Astrocyte (in vitro differentiated cells and primary cell): ENCODE measurements around the gene TIPARP.

Experiments used
- EZH2 ChIP-seq: IDR thresholded peaks from 2 replicates; pipeline ENCODE4 v1.6.1; 2012; ENCODE audit warnings: mild to moderate bottlenecking, low read length, inconsistent platforms; ENCODE audit not compliant: insufficient read depth
- TF ChIP-seq, protein P1 (sequence below): IDR thresholded peaks from 2 replicates; pipeline ENCODE4 v1.5.1; 2011; ENCODE audit warnings: low read depth, mild to moderate bottlenecking, inconsistent platforms, low read length, moderate library complexity; ENCODE audit not compliant: insufficient read depth

DNA sequence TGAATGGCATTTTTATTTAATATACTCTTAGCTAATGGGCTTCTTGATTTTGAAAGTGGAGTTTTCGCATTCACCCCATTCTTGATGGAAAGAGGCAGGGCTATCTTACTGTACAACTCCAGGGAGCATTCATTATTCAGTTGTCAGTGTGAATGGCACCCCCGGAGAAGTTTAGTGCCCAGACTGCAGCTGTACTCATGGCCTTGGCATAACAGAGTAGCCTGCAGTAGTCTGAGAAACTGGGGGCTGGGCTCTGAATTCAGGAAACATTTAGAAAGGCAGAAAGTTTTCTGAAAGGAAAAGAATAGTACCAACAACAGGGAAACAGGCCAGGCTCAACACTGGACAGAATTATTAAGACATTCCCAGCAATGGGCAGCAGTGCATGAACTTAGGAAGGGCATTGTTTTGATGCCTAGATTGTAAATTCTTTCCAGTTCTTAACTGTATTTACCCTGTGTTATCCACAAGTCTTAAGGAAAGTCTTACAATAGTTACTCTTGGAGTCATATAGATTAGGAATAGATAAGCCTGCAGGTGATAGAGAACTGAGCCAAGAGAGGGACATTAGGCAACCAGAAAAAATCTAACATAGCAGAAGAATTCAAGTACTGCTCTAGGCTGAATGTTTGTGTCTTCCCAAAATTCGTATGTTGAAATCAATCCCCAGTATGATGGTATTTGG is 44.4 kb downstream of the TIPARP start:
- no peak for TF ChIP-seq EZH2
- TF ChIP-seq, protein P1, sequence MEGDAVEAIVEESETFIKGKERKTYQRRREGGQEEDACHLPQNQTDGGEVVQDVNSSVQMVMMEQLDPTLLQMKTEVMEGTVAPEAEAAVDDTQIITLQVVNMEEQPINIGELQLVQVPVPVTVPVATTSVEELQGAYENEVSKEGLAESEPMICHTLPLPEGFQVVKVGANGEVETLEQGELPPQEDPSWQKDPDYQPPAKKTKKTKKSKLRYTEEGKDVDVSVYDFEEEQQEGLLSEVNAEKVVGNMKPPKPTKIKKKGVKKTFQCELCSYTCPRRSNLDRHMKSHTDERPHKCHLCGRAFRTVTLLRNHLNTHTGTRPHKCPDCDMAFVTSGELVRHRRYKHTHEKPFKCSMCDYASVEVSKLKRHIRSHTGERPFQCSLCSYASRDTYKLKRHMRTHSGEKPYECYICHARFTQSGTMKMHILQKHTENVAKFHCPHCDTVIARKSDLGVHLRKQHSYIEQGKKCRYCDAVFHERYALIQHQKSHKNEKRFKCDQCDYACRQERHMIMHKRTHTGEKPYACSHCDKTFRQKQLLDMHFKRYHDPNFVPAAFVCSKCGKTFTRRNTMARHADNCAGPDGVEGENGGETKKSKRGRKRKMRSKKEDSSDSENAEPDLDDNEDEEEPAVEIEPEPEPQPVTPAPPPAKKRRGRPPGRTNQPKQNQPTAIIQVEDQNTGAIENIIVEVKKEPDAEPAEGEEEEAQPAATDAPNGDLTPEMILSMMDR, result no peak
